Astrocyte (in vitro differentiated cells and primary cell): ENCODE data around the gene STRA6. TPM values are rescaled to one million over a fixed set of nuclear protein-coding genes. Genes with fewer than 3 reads are reported as not detected.

ENCODE experiments used
- DNase-seq: peaks from one replicate; pipeline ENCODE4 v3.0.0-alpha.2; 2010; ENCODE audit warnings: low read depth
- FAIRE-seq: peaks from 2 replicates; lab custom pipeline; 2011; peaks lifted over from hg19 to GRCh38; lab: Jason Lieb, UNC
- H2AFZ ChIP-seq: 2 replicates; pipeline ENCODE4 v1.6.0; 2012; ENCODE audit warnings: low read depth, low read length, inconsistent platforms
- H3K27ac ChIP-seq: 2 replicates; pipeline ENCODE4 v1.5.1; 2011; ENCODE audit warnings: low read depth, low read length, inconsistent platforms
- H3K27me3 ChIP-seq: 2 replicates; pipeline ENCODE4 v1.6.0; 2011; ENCODE audit warnings: low read length, inconsistent platforms; ENCODE audit not compliant: insufficient read depth
- H3K36me3 ChIP-seq: 2 replicates; pipeline ENCODE4 v1.5.1; 2011; ENCODE audit warnings: low read length, inconsistent platforms; ENCODE audit not compliant: insufficient read depth
- H3K4me1 ChIP-seq: 2 replicates; pipeline ENCODE4 v1.5.1; 2011; ENCODE audit warnings: low read length, inconsistent platforms; ENCODE audit not compliant: insufficient read depth
- H3K4me2 ChIP-seq: 2 replicates; pipeline ENCODE4 v1.6.0; 2012; ENCODE audit warnings: low read length, inconsistent platforms
- H3K4me3 ChIP-seq: 2 replicates; pipeline ENCODE4 v1.5.1; 2011; ENCODE audit warnings: low read depth, mild to moderate bottlenecking, low read length, inconsistent platforms; ENCODE audit not compliant: insufficient read depth
- H3K79me2 ChIP-seq: 2 replicates; pipeline ENCODE4 v1.6.0; 2012; ENCODE audit warnings: mild to moderate bottlenecking, low read length, inconsistent platforms; ENCODE audit not compliant: insufficient read depth
- H3K9ac ChIP-seq: 2 replicates; pipeline ENCODE4 v1.6.0; 2012; ENCODE audit warnings: mild to moderate bottlenecking, low read length, inconsistent platforms
- H3K9me3 ChIP-seq: 2 replicates; pipeline ENCODE4 v1.5.1; 2012; ENCODE audit warnings: low read depth, mild to moderate bottlenecking, low read length, inconsistent platforms; ENCODE audit not compliant: insufficient read depth
- H4K20me1 ChIP-seq: 2 replicates; pipeline ENCODE4 v1.6.0; 2012; ENCODE audit warnings: low read length, inconsistent platforms; ENCODE audit not compliant: insufficient read depth
- H3K27ac Mint-ChIP-seq: one replicate; pipeline ENCODE4 v1.8.0; 2021; ENCODE audit warnings: mild to moderate bottlenecking, mixed read lengths; ENCODE audit not compliant: unreplicated experiment
- H3K27me3 Mint-ChIP-seq: one replicate; pipeline ENCODE4 v1.8.0; 2021; ENCODE audit warnings: low read depth, mixed read lengths; ENCODE audit not compliant: unreplicated experiment
- H3K36me3 Mint-ChIP-seq: one replicate; pipeline ENCODE4 v1.8.0; 2021; ENCODE audit warnings: low read depth, mixed read lengths; ENCODE audit not compliant: unreplicated experiment
- H3K4me1 Mint-ChIP-seq: one replicate; pipeline ENCODE4 v1.8.0; 2021; ENCODE audit warnings: low read depth, mixed read lengths; ENCODE audit not compliant: unreplicated experiment
- H3K4me3 Mint-ChIP-seq: one replicate; pipeline ENCODE4 v1.8.0; 2021; ENCODE audit warnings: mild to moderate bottlenecking, moderate library complexity, mixed read lengths; ENCODE audit not compliant: unreplicated experiment
- H3K9me3 Mint-ChIP-seq: one replicate; pipeline ENCODE4 v1.8.0; 2021; ENCODE audit warnings: mild to moderate bottlenecking, mixed read lengths; ENCODE audit not compliant: unreplicated experiment
- CTCF ChIP-seq: IDR thresholded peaks from 2 replicates; pipeline ENCODE4 v1.5.1; 2011; ENCODE audit warnings: low read depth, mild to moderate bottlenecking, inconsistent platforms, low read length, moderate library complexity; ENCODE audit not compliant: insufficient read depth
- EZH2 ChIP-seq: IDR thresholded peaks from 2 replicates; pipeline ENCODE4 v1.6.1; 2012; ENCODE audit warnings: mild to moderate bottlenecking, low read length, inconsistent platforms; ENCODE audit not compliant: insufficient read depth
- total RNA-seq: library from RNA; stranded (reverse); gene quantifications from 2 replicates; pipeline ENCODE4 v1.2.1, GENCODE V29; 2021

STRA6 gene
- total RNA-seq, 1 donor from 2014 or later: 7.2 TPM

- Mint-ChIP-seq H3K27ac (no peak overlapping the region), H3K4me3 (no peak overlapping the region), H3K27me3 (peaks cover 24% of the 10 kb centered on the region), H3K4me1 (peaks cover 37% of the 10 kb centered on the region), H3K36me3 (peaks cover 2% of the 10 kb centered on the region), H3K9me3 (peaks cover 6% of the 10 kb centered on the region)
- no peak overlapping the region for H3K4me3 ChIP-seq
- H2AFZ ChIP-seq: no peak overlapping the region
- H3K4me1 ChIP-seq: peaks cover 51% of the 10 kb centered on the region
- peak overlapping the region; percentile 72 for H3K4me2 ChIP-seq
- H4K20me1 ChIP-seq: no peaks in the 10 kb centered on the region
- no peaks in the 10 kb centered on the region for H3K79me2 ChIP-seq
- no peak for TF ChIP-seq EZH2
- DNase-seq: no peak
- no peak overlapping the region for H3K9ac ChIP-seq
- H3K36me3 ChIP-seq: no peaks in the 10 kb centered on the region
- H3K27me3 ChIP-seq: no peaks in the 10 kb centered on the region
- no peaks in the 10 kb centered on the region for H3K9me3 ChIP-seq
- FAIRE-seq: no peak
- no peak overlapping the region for H3K27ac ChIP-seq
Measured at GRCh38 chr15:74174219-74174957, 28.2 kb downstream of the STRA6 start.

GRCh38 chr15:74173380-74174218, 29.0 kb downstream of the STRA6 start, which contains the start of gene ISLR:
Gene ISLR (plus strand): TSS chr15:74173710. CDS start chr15:74174859, 1,149 bp downstream.
- Mint-ChIP-seq H3K27ac (no peak within 1 kb of the TSS), H3K4me1 (peaks cover 30% of the 10 kb centered on the region), H3K36me3 (peaks cover 2% of the 10 kb centered on the region), H3K9me3 (peaks cover 6% of the 10 kb centered on the region), H3K27me3 (peaks cover 32% of the 10 kb centered on the region), H3K4me3 (no peak within 1 kb of the TSS)
- H3K9me3 ChIP-seq: no peaks in the 10 kb centered on the region
- H3K36me3 ChIP-seq: no peaks in the 10 kb centered on the region
- FAIRE-seq (no peak), DNase-seq (peak; percentile 18)
- H4K20me1 ChIP-seq: no peaks in the 10 kb centered on the region
- no peak within 1 kb of the TSS for H3K27ac ChIP-seq
- H3K4me2 ChIP-seq: peak within 1 kb of the TSS; percentile 72
- H3K4me3 ChIP-seq: no peak within 1 kb of the TSS
- H3K4me1 ChIP-seq: peaks cover 43% of the 10 kb centered on the region
- H3K27me3 ChIP-seq: no peaks in the 10 kb centered on the region
- no peaks in the 10 kb centered on the region for H3K79me2 ChIP-seq
- H2AFZ ChIP-seq: no peak within 1 kb of the TSS
- H3K9ac ChIP-seq: peak within 1 kb of the TSS; percentile 28
- no peak for TF ChIP-seq CTCF
- no peak for TF ChIP-seq EZH2

GRCh38 chr15:74172701-74173379, 29.7 kb downstream of the STRA6 start:
- no peaks in the 10 kb centered on the region for H3K79me2 ChIP-seq
- H3K4me1 ChIP-seq: peaks cover 36% of the 10 kb centered on the region
- no peak overlapping the region for H3K4me3 Mint-ChIP-seq
- TF ChIP-seq CTCF: no peak
- no peak for TF ChIP-seq EZH2
- H3K27me3 ChIP-seq: no peaks in the 10 kb centered on the region
- peak overlapping the region; percentile 72 for H3K4me2 ChIP-seq
- peaks cover 40% of the 10 kb centered on the region for H3K27me3 Mint-ChIP-seq
- H3K9ac ChIP-seq: peak overlapping the region; percentile 28
- no peaks in the 10 kb centered on the region for H4K20me1 ChIP-seq
- no peak overlapping the region for H3K4me3 ChIP-seq
- H3K27ac Mint-ChIP-seq: no peak overlapping the region
- peaks cover 2% of the 10 kb centered on the region for H3K36me3 Mint-ChIP-seq
- DNase-seq (no peak), FAIRE-seq (no peak)
- no peak overlapping the region for H2AFZ ChIP-seq
- peaks cover 3% of the 10 kb centered on the region for H3K9me3 Mint-ChIP-seq
- H3K27ac ChIP-seq: no peak overlapping the region
- H3K36me3 ChIP-seq: no peaks in the 10 kb centered on the region
- no peaks in the 10 kb centered on the region for H3K9me3 ChIP-seq
- peaks cover 26% of the 10 kb centered on the region for H3K4me1 Mint-ChIP-seq
